Measurements from ENCODE around the gene RRAGC. TPM values are rescaled to one million over a fixed set of nuclear protein-coding genes. Genes with fewer than 3 reads are reported as not detected.
A peak's percentile ranks its signal among the peaks of the same experiment; 100 is the strongest.

The RRAGC gene
- total and polyA plus RNA-seq, 9 of the 15 experiments (the other 6 are each of a cell fraction or from before 2014, with no cell fraction given): 3.9 to 16.9 (median 10.9) TPM

GRCh38 chr1:38834937-38835827 is 24.4 kb downstream of the RRAGC start:
- Histone ChIP-seq H3K4me2 (ENCODE audit: insufficient read depth, low read length) (no peak overlapping the region), H3K27ac (ENCODE audit: extremely low read depth, low read depth, low read length) (no peak overlapping the region), H3K36me3 (ENCODE audit: control insufficient read depth, insufficient read depth, low read length) (peaks cover 16% of the 10 kb centered on the region; the same call in 1 of the 3 replicates), H3K27me3 (ENCODE audit: control insufficient read depth in 2 of 2, insufficient read depth in 2 of 2, low read length in 2 of 2) (0 out of 5 replicates have a peak, but pooled peaks cover 0 to 3% of the 10 kb centered on the region in 2 experiments), H2AFZ (ENCODE audit: low read depth, low read length) (no peak overlapping the region), H3K4me1 (replicated peaks in 1 of 2; ENCODE audit: control insufficient read depth in 2 of 2, insufficient read depth in 2 of 2, low read length in 2 of 2) (peaks cover 0 to 9% of the 10 kb centered on the region in 2 experiments; a peak in 2 of 5 replicates), H3K9me3 (replicated peaks; ENCODE audit: control insufficient read depth, insufficient read depth, low read depth, low read length) (no peaks in the 10 kb centered on the region), H4K20me1 (replicated peaks; ENCODE audit: control insufficient read depth, insufficient read depth, low read length) (no peaks in the 10 kb centered on the region), H3K79me2 (ENCODE audit: control insufficient read depth, insufficient read depth, low read length) (no peaks in the 10 kb centered on the region), H3K9me1 (ENCODE audit: control insufficient read depth, insufficient read depth, low read length) (no peaks in the 10 kb centered on the region), H3K4me3 (no peak overlapping the region), H3K9ac (ENCODE audit: insufficient read depth in 1 of 2, low read depth in 2 of 2, low read length in 2 of 2) (no peak overlapping the region)
- intact Hi-C loops (cut with micrococcal nuclease) (loop anchor here (5.0 kb wide), 2 partner anchors 228 to 798 kb away; no protein-coding TSS in a partner anchor), in situ Hi-C loops (cut with MboI) (loop anchor here (5.0 kb wide), 1 partner anchor 793 kb away; no protein-coding TSS in a partner anchor)
- ATAC-seq: peak; percentile 98
- FAIRE-seq: peak; percentile 98
- DNase-seq (ENCODE audit: extremely low read depth in 1 of 4, low spot score in 3 of 4): peak; percentile 71 to 92 (median 78)
- 32% methylated on average over 3 of the region's 3 CpGs for WGBS (ENCODE audit: insufficient coverage, low coverage, missing lambda C conversion rate)
- ChIA-PET CTCF (ENCODE audit: low intra/inter-chr PET ratio) (interaction anchor here (0.6 to 2.9 kb wide), 6 partner anchors 19 to 945 kb away, joined by 3 to 17 read pairs (median 3); no protein-coding TSS in a partner anchor), POLR2A (interaction anchor here (0.6 to 1.3 kb wide), 8 partner anchors 10 to 826 kb away, joined by 3 to 6 read pairs (median 3); no protein-coding TSS in a partner anchor)
- no TSS peak for BruUV-seq (replicated peaks)
- 0 out of 2 replicates have a peak, but pooled peaks have one; percentile 31 for TF ChIP-seq MTA3 (IDR thresholded peaks at IDR 0.05; ENCODE audit: borderline replicate concordance)
- peak; percentile 92; the same call in 1 of the 2 replicates for TF ChIP-seq STAG1 (CRISPR knock-in tag; IDR thresholded peaks at IDR 0.05; ENCODE audit: borderline replicate concordance)
- TF ChIP-seq CCNT2 (IDR thresholded peaks at IDR 0.05; ENCODE audit: borderline replicate concordance, extremely low read depth, insufficient read length, low read depth, low read length): no peak
- peak; percentile 88 for TF ChIP-seq ARID2 (IDR thresholded peaks at IDR 0.05)
- TF ChIP-seq DEAF1 (CRISPR knock-in tag; IDR thresholded peaks at IDR 0.05): peak; percentile 83
- TF ChIP-seq FOXA3 (CRISPR knock-in tag; conservative IDR thresholded peaks at IDR 0.05 in 1 of 2, IDR thresholded peaks at IDR 0.05 in 1 of 2): 0 out of 4 replicates have a peak, but pooled peaks of 1 of the 2 experiments have one; percentile 23
- TF ChIP-seq NONO (IDR thresholded peaks at IDR 0.05; ENCODE audit: low read depth in 2 of 2, low read length in 1 of 2): peak in 1 of 2 experiments; percentile 15; a peak in 1 of 4 replicates
- TF ChIP-seq L3MBTL2 (IDR thresholded peaks at IDR 0.05): 0 out of 2 replicates have a peak, but pooled peaks have one; percentile 14
- TF ChIP-seq CEBPB (tag; IDR thresholded peaks at IDR 0.05): no peak
- TF ChIP-seq ZNF263 (CRISPR knock-in tag; IDR thresholded peaks at IDR 0.05; ENCODE audit: borderline replicate concordance): peak; percentile 19; the same call in 1 of the 2 replicates
- TF ChIP-seq MAX (CRISPR knock-in tag; IDR thresholded peaks at IDR 0.05): no peak
- peak; percentile 33 for TF ChIP-seq NFIC (IDR thresholded peaks at IDR 0.05)
- no peak for TF ChIP-seq PYGO2 (tag; IDR thresholded peaks at IDR 0.05)
- 0 out of 2 replicates have a peak, but pooled peaks have one; percentile 54 for TF ChIP-seq SP1 (CRISPR knock-in tag; IDR thresholded peaks at IDR 0.05)
- TF ChIP-seq CTCF (IDR thresholded peaks at IDR 0.05 in 2 of 3, conservative IDR thresholded peaks at IDR 0.05 in 1 of 3; ENCODE audit: insufficient read depth in 2 of 3, low read depth in 1 of 3, low read length in 3 of 3): peak; percentile 79 to 91 (median 86)
- TF ChIP-seq PHF21A (IDR thresholded peaks at IDR 0.05; ENCODE audit: borderline replicate concordance, low read depth): 0 out of 2 replicates have a peak, but pooled peaks have one; percentile 0
